ENCODE measurements around the gene CHD2. TPM values are rescaled to one million over a fixed set of nuclear protein-coding genes. Genes with fewer than 3 reads are reported as not detected.
"Not testable (repeated sequence)": the region's sequence is repeated elsewhere in the genome, so short reads cannot be mapped to it uniquely, and the experiment has no call there.

CHD2 gene
- total RNA-seq, 1 donor from 2014 or later = 57.2 TPM

- DNase-seq (peak; percentile 20), ATAC-seq (no peak)
- intact Hi-C loops (cut with micrococcal nuclease) = no loop called here
These were observed 148.2 kb downstream of the CHD2 start for GRCh38 chr15:93048426-93048721.

GRCh38 chr15:93048759-93049161 lies 148.6 kb downstream of the CHD2 start:
- DNase-seq (no peak), ATAC-seq (no peak)
- intact Hi-C loops (cut with micrococcal nuclease) = no loop called here

GRCh38 chr15:93049233-93049632 lies 149.1 kb downstream of the CHD2 start:
- DNase-seq (no peak), ATAC-seq (no peak)
- intact Hi-C loops (cut with micrococcal nuclease) = no loop called here

- ATAC-seq (no peak), DNase-seq (no peak)
- intact Hi-C loops (cut with micrococcal nuclease) = no loop called here
These were observed 149.9 kb downstream of the CHD2 start for GRCh38 chr15:93049914-93050578.

GRCh38 chr15:93050648-93051047 lies 150.5 kb downstream of the CHD2 start:
- DNase-seq (no peak), ATAC-seq (no peak)
- intact Hi-C loops (cut with micrococcal nuclease) = no loop called here

- intact Hi-C loops (cut with micrococcal nuclease) = no loop called here
- ATAC-seq (no peak), DNase-seq (no peak)
These were observed 151.3 kb downstream of the CHD2 start for GRCh38 chr15:93051236-93052089.

GRCh38 chr15:93052090-93052879 lies 152.2 kb downstream of the CHD2 start:
- ATAC-seq (no peak), DNase-seq (no peak)
- intact Hi-C loops (cut with micrococcal nuclease) = no loop called here

- peak; percentile 36 for DNase-seq
- intact Hi-C loops (cut with micrococcal nuclease) = no loop called here
- no peak for ATAC-seq
These were observed 155.1 kb downstream of the CHD2 start for GRCh38 chr15:93055211-93055610.

- intact Hi-C loops (cut with micrococcal nuclease) = no loop called here
- DNase-seq (no peak), ATAC-seq (no peak)
These were observed 156.7 kb downstream of the CHD2 start for GRCh38 chr15:93056836-93057235.

- intact Hi-C loops (cut with micrococcal nuclease) = no loop called here
- no peak for DNase-seq
- no peak for ATAC-seq
These were observed 157.5 kb downstream of the CHD2 start for GRCh38 chr15:93057618-93058017.

GRCh38 chr15:93058128-93058527 lies 158.0 kb downstream of the CHD2 start:
- DNase-seq (no peak), ATAC-seq (no peak)
- intact Hi-C loops (cut with micrococcal nuclease) = no loop called here

GRCh38 chr15:93058904-93059427 lies 158.8 kb downstream of the CHD2 start:
- ATAC-seq = no peak
- DNase-seq = no peak
- intact Hi-C loops (cut with micrococcal nuclease) = no loop called here

GRCh38 chr15:93059442-93059841 lies 159.3 kb downstream of the CHD2 start:
- intact Hi-C loops (cut with micrococcal nuclease) = no loop called here
- DNase-seq (no peak), ATAC-seq (no peak)

- no peak for ATAC-seq
- DNase-seq = no peak
- intact Hi-C loops (cut with micrococcal nuclease) = no loop called here
These were observed 160.5 kb downstream of the CHD2 start for GRCh38 chr15:93060336-93061248.

GRCh38 chr15:93062628-93063261 lies 162.6 kb downstream of the CHD2 start:
- intact Hi-C loops (cut with micrococcal nuclease); DNase-seq: not testable (repeated sequence)
- ATAC-seq = peak; percentile 68

GRCh38 chr15:93063262-93063671 lies 163.1 kb downstream of the CHD2 start:
- DNase-seq = no peak
- ATAC-seq = no peak
- intact Hi-C loops (cut with micrococcal nuclease) = no loop called here

- intact Hi-C loops (cut with micrococcal nuclease) = no loop called here
- ATAC-seq (no peak), DNase-seq (no peak)
These were observed 163.9 kb downstream of the CHD2 start for GRCh38 chr15:93063796-93064690.
